T-helper 2 cell treated with Interferon-gamma antibody and Interleukin-4, amounts not matched to agents 5 μg/mL and 100 μg/mL, for 36 hours (primary cell): Measurements from ENCODE around the gene M6PR.

Source experiments
- DNase-seq: peaks from one replicate; pipeline ENCODE4 v3.0.0; 2021; ENCODE audit warnings: low spot score
- H3K27ac Mint-ChIP-seq: one replicate; pipeline ENCODE4 v1.8.0; 2021; ENCODE audit warnings: mild to moderate bottlenecking, mixed read lengths
- H3K27me3 Mint-ChIP-seq: one replicate; pipeline ENCODE4 v1.8.0; 2021; ENCODE audit warnings: low read depth, mixed read lengths
- H3K36me3 Mint-ChIP-seq: one replicate; pipeline ENCODE4 v1.8.0; 2021; ENCODE audit warnings: low read depth, mixed read lengths
- H3K4me1 Mint-ChIP-seq: one replicate; pipeline ENCODE4 v1.8.0; 2021; ENCODE audit warnings: low read depth, mixed read lengths
- H3K4me3 Mint-ChIP-seq: one replicate; pipeline ENCODE4 v1.8.0; 2022; ENCODE audit warnings: mild to moderate bottlenecking, moderate library complexity, mixed read lengths
- H3K9me3 Mint-ChIP-seq: one replicate; pipeline ENCODE4 v1.8.0; 2021; ENCODE audit warnings: mixed read lengths

Gene M6PR

GRCh38 chr12:8968761-8969160 is 19.3 kb upstream of the M6PR start:
- Mint-ChIP-seq H3K4me3 (no peak overlapping the region), H3K27me3 (peaks cover 6% of the 10 kb centered on the region), H3K36me3 (peaks cover 11% of the 10 kb centered on the region), H3K4me1 (no peaks in the 10 kb centered on the region), H3K27ac (no peak overlapping the region), H3K9me3 (peaks cover 39% of the 10 kb centered on the region)
- DNase-seq: no peak

GRCh38 chr12:8960176-8960575 is 10.7 kb upstream of the M6PR start:
- Mint-ChIP-seq H3K4me1 (peaks cover 3% of the 10 kb centered on the region), H3K27ac (no peak overlapping the region), H3K36me3 (peaks cover 36% of the 10 kb centered on the region), H3K27me3 (peaks cover 7% of the 10 kb centered on the region), H3K9me3 (peaks cover 26% of the 10 kb centered on the region), H3K4me3 (no peak overlapping the region)
- no peak for DNase-seq

GRCh38 chr12:8958066-8958465 is 8.6 kb upstream of the M6PR start:
- Mint-ChIP-seq H3K4me1 (peaks cover 18% of the 10 kb centered on the region), H3K4me3 (no peak overlapping the region), H3K27me3 (no peaks in the 10 kb centered on the region), H3K36me3 (peaks cover 46% of the 10 kb centered on the region), H3K9me3 (peaks cover 20% of the 10 kb centered on the region), H3K27ac (no peak overlapping the region)
- DNase-seq: no peak

- Mint-ChIP-seq H3K4me3 (no peak overlapping the region), H3K27me3 (no peaks in the 10 kb centered on the region), H3K27ac (no peak overlapping the region), H3K9me3 (peaks cover 25% of the 10 kb centered on the region), H3K36me3 (peaks cover 50% of the 10 kb centered on the region), H3K4me1 (peaks cover 23% of the 10 kb centered on the region)
- no peak for DNase-seq
Measured at GRCh38 chr12:8957561-8957960, 8.1 kb upstream of the M6PR start.

GRCh38 chr12:8956772-8957171 is 7.3 kb upstream of the M6PR start:
- no peak overlapping the region for H3K4me3 Mint-ChIP-seq

GRCh38 chr12:8956073-8956472 is 6.6 kb upstream of the M6PR start:
- Mint-ChIP-seq H3K27ac (no peak overlapping the region), H3K4me1 (peaks cover 33% of the 10 kb centered on the region), H3K9me3 (peaks cover 21% of the 10 kb centered on the region), H3K36me3 (peaks cover 51% of the 10 kb centered on the region), H3K27me3 (no peaks in the 10 kb centered on the region), H3K4me3 (no peak overlapping the region)
- DNase-seq: no peak

More at GRCh38 chr12:8956772-8957171, 7.3 kb upstream of the M6PR start:
- Mint-ChIP-seq H3K4me1 (peaks cover 27% of the 10 kb centered on the region), H3K27ac (peak overlapping the region; percentile 19), H3K27me3 (no peaks in the 10 kb centered on the region), H3K36me3 (peaks cover 47% of the 10 kb centered on the region), H3K9me3 (peaks cover 21% of the 10 kb centered on the region)
- no peak for DNase-seq

- H3K4me1 Mint-ChIP-seq: peaks cover 35% of the 10 kb centered on the region
- peak overlapping the region; percentile 85 for H3K27ac Mint-ChIP-seq
- H3K9me3 Mint-ChIP-seq: peaks cover 20% of the 10 kb centered on the region
- peak; percentile 29 for DNase-seq
- no peaks in the 10 kb centered on the region for H3K27me3 Mint-ChIP-seq
- peak overlapping the region; percentile 60 for H3K4me3 Mint-ChIP-seq
- H3K36me3 Mint-ChIP-seq: peaks cover 48% of the 10 kb centered on the region
Measured at GRCh38 chr12:8953773-8954402, 4.4 kb upstream of the M6PR start.

- H3K27ac Mint-ChIP-seq: peak overlapping the region; percentile 79
Measured at GRCh38 chr12:8951744-8952143, 2.3 kb upstream of the M6PR start.

GRCh38 chr12:8950702-8951478 is 1.4 kb upstream of the M6PR start:
- H3K27me3 Mint-ChIP-seq: no peaks in the 10 kb centered on the region
- peak overlapping the region; percentile 89 for H3K27ac Mint-ChIP-seq
- peak overlapping the region; percentile 99 for H3K4me3 Mint-ChIP-seq
- DNase-seq: no peak
- H3K9me3 Mint-ChIP-seq: peaks cover 13% of the 10 kb centered on the region
- peaks cover 45% of the 10 kb centered on the region for H3K36me3 Mint-ChIP-seq
- peaks cover 57% of the 10 kb centered on the region for H3K4me1 Mint-ChIP-seq

More at GRCh38 chr12:8951744-8952143, 2.3 kb upstream of the M6PR start:
- peak; percentile 20 for DNase-seq
- peaks cover 13% of the 10 kb centered on the region for H3K9me3 Mint-ChIP-seq
- H3K36me3 Mint-ChIP-seq: peaks cover 41% of the 10 kb centered on the region
- no peaks in the 10 kb centered on the region for H3K27me3 Mint-ChIP-seq
- peak overlapping the region; percentile 99 for H3K4me3 Mint-ChIP-seq
- H3K4me1 Mint-ChIP-seq: peaks cover 49% of the 10 kb centered on the region

- H3K36me3 Mint-ChIP-seq: peaks cover 51% of the 10 kb centered on the region
Measured at GRCh38 chr12:8950221-8950527, 729 bp upstream of the M6PR start.

GRCh38 chr12:8948701-8949341 is 624 bp downstream of the M6PR start:
- Mint-ChIP-seq H3K4me1 (peaks cover 49% of the 10 kb centered on the region), H3K9me3 (peaks cover 10% of the 10 kb centered on the region), H3K27ac (peak overlapping the region; percentile 89), H3K36me3 (peaks cover 51% of the 10 kb centered on the region), H3K4me3 (peak overlapping the region; percentile 99), H3K27me3 (no peaks in the 10 kb centered on the region)
- peak; percentile 10 for DNase-seq

More at GRCh38 chr12:8950221-8950527, 729 bp upstream of the M6PR start:
- peaks cover 57% of the 10 kb centered on the region for H3K4me1 Mint-ChIP-seq
- no peak for DNase-seq
- H3K27me3 Mint-ChIP-seq: no peaks in the 10 kb centered on the region
- H3K9me3 Mint-ChIP-seq: peaks cover 13% of the 10 kb centered on the region
- peak overlapping the region; percentile 99 for H3K4me3 Mint-ChIP-seq
- peak overlapping the region; percentile 89 for H3K27ac Mint-ChIP-seq

- peaks cover 38% of the 10 kb centered on the region for H3K4me1 Mint-ChIP-seq
- H3K4me3 Mint-ChIP-seq: peak overlapping the region; percentile 99
- H3K27ac Mint-ChIP-seq: no peak overlapping the region
- peaks cover 48% of the 10 kb centered on the region for H3K36me3 Mint-ChIP-seq
- peaks cover 3% of the 10 kb centered on the region for H3K9me3 Mint-ChIP-seq
- no peaks in the 10 kb centered on the region for H3K27me3 Mint-ChIP-seq
- no peak for DNase-seq
Measured at GRCh38 chr12:8947737-8948136, 1.7 kb downstream of the M6PR start.

- Mint-ChIP-seq H3K9me3 (no peaks in the 10 kb centered on the region), H3K36me3 (peaks cover 54% of the 10 kb centered on the region), H3K27ac (peak overlapping the region; percentile 8), H3K4me1 (peaks cover 32% of the 10 kb centered on the region), H3K27me3 (no peaks in the 10 kb centered on the region), H3K4me3 (peak overlapping the region; percentile 51)
- no peak for DNase-seq
Measured at GRCh38 chr12:8946733-8947132, 2.7 kb downstream of the M6PR start.

- Mint-ChIP-seq H3K4me3 (no peak overlapping the region), H3K9me3 (no peaks in the 10 kb centered on the region), H3K27me3 (no peaks in the 10 kb centered on the region), H3K27ac (no peak overlapping the region), H3K4me1 (peaks cover 21% of the 10 kb centered on the region), H3K36me3 (peaks cover 51% of the 10 kb centered on the region)
- no peak for DNase-seq
Measured at GRCh38 chr12:8943565-8944186, 5.8 kb downstream of the M6PR start.
